HTERT RPE-1 (cell line): ENCODE measurements around the gene FKBP10.
"Not testable (repeated sequence)": the region's sequence is repeated elsewhere in the genome, so short reads cannot be mapped to it uniquely, and the experiment has no call there.

Experiments
- in situ Hi-C: fragments of 300-500 bp; cut with MboI; formaldehyde crosslinking; loops from 4 replicates; pipeline ENCODE4 v1.14.3; 2020; ENCODE audit warnings: low sequenced_read_pairs

FKBP10 gene

DNA sequence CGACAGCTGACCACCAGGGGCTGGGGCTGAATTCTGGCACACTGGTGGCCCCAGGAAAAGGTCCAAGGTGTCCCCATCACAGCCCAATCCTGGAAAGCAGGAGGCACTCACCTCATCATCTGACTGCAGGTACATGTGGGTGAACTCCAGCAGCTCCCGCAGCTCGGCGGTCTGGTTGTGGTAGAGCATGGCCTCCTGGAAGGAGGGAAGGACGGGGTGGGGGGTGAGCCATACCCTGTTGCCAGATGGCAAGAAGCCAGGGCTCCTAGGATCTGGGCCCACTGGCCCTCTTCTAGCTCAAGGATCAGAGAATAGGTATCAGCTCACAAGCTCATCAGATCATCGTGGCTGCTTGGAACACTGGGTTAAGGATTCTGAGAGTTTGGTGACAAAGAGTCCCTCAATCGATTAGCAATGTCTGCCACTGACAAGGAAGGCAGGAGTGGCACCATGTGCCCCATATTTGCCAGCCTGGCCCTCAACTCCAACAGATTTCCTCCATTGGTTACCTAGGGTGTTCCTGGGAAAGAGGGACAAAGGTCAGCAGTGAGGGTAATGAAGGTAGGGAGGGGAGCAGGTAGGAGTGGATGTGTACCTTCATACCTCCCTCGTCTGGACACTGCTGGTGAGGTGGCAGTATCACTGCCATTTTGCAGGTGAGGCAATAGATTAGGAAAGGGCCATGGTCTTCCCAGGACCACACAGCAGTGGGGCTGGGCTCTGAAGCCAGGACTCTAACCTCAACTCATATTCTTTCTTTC is 5.9 kb upstream of the FKBP10 start:
- in situ Hi-C loops, result no loop called here

DNA sequence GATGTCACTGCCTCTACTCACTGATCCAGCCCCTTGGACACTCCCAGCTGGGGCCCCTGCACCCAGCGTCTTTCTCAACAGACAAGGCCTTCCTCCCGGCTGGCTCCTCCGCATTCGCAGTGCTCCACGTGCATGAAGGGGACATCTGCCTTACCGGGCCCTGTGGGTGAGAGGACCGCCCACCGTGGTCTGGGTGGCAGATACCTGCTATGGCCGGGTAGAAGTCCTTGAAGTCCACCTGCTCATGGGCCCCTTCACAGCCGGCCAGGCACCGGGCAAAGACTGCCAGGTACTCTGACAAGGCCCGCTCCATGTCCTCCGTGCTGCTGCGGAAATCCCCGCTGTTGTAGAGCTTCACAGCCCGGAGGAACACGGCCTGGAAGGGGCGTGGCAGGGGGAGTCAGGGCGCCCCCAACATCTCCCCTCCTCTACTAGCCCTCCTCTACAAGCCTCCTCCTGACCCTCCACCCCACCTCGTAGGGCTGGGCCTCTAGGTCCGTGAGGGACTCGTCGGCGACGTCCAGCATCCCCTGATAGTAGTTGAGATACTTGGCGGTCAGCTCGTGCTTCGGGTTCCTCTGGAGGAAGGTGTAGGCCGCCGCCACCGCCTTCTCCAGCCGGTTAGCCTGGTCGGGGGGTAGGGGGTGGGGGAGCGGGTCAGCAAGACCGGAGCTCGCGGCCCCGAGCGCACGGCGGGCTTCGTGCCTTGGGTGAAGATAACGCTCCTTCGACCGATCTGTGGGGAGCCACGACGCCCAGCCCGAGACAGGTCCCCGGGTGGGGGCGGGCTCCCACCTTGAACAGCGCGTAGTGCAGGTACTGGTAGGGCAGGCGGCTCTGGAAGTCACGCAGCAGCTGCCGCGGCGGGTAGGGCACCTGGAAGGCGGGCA is 1.9 kb upstream of the FKBP10 start:
- in situ Hi-C loops, result no loop called here

DNA sequence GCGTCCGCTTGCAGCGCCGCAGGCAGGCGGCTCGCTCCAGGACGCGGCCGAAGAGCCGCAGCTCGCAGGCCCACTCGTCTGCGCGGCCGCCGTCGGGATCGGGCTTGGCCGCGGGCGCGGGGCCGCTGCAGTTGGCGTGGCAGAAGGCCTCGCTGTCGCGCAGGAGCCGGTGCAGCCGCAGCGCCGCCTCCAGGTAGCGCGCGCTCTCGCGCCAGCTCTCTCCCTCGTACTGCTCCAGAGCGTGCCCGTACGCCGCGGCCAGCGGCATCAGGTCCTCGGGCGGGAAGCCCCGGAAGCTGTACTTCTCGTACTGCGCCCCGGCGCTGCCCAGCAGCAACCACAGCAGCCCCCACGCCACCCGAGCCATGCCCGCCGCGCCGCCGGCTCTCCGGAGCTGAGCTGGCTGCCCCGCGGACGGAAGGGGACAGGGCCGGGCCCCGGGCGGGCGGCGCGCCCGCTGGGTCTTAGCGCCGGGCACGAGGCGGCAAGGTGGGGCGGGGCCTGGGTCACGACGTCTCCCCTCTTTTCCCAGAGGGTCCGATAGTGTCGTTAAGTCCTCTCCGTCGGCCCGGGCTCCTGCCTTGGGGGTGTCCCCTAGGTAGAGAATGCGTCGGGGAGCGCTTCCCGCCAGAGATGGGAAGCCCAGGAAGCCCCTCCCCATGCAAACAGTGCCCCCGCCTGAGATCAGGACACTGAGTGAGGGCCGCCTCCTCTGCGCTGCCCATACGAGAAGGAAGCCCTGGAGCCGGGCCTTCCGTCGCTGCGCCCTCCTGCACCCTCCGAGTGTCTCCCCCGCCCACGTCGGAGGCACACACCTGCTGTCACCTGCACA is 1.0 kb upstream of the FKBP10 start, which contains the start of gene P3H4:
Gene P3H4, minus strand, starts transcription at position 401 of the 832 bp plus-strand sequence. Its CDS starts 34 bp downstream, at position 367.
- in situ Hi-C loops, result no loop called here

DNA sequence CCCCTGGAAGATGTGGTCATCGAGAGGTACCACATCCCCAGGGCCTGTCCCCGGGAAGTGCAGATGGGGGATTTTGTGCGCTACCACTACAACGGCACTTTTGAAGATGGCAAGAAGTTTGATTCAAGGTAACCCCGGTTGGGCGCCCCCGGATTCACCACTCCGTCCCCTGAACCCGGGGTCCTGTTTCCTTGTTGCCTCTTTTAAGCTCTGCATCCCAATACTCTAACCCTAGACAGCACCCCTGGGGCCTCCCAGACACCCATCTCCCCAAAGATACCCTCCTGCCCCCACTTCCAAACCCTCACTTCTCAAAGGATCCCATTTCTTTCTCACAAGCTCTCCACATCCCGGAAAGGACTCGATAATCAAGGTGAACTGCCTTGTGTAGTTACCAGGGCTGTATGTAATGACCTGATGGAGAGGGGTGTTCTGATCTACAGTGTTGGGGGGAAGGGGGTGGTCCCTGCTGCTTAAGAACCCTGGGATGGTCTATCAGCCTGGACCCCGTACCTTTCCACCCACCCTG is 412 bp downstream of the FKBP10 start:
- in situ Hi-C loops, result no loop called here

DNA sequence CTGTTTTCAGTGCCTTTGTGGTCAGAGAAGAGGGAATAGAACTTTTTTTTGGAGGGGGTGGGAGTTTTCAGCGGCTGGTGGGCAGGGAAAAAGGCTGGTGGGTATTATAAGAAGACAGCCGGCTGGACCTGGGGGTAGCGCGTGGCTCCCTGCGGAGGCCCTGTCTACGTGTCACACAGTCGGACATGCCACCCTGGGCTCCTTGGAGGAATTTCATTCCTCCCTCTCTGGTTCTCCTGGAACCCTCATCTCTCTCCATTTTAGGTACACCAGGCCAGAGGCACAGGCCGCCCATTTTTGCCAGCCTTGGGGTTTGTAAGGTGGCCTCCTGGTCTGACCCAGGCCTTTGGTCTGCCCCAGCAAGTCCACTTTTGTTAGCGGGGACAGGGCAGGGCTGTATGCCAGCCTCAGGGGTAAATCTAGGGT is 908 bp downstream of the FKBP10 start:
- in situ Hi-C loops, result no loop called here

DNA sequence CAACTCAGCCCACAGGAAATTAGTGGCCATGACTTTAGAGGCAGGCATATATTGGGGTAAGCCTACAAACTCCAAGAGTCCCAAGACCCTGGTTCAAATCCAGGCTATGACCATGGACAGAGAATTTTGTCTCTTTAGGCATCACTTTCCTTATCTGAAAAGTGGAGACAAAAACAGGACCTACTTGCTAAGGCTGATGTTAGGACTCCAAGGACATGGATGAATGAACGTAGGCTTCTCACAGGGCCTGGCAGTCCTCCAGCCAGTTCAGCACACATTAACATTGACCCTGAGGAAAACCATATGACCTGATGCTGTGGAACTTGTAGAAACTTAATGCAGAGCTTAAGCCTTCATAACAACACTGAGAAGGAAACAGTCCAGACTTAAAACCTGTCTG is 1.4 kb downstream of the FKBP10 start:
- in situ Hi-C loops, result no loop called here

DNA sequence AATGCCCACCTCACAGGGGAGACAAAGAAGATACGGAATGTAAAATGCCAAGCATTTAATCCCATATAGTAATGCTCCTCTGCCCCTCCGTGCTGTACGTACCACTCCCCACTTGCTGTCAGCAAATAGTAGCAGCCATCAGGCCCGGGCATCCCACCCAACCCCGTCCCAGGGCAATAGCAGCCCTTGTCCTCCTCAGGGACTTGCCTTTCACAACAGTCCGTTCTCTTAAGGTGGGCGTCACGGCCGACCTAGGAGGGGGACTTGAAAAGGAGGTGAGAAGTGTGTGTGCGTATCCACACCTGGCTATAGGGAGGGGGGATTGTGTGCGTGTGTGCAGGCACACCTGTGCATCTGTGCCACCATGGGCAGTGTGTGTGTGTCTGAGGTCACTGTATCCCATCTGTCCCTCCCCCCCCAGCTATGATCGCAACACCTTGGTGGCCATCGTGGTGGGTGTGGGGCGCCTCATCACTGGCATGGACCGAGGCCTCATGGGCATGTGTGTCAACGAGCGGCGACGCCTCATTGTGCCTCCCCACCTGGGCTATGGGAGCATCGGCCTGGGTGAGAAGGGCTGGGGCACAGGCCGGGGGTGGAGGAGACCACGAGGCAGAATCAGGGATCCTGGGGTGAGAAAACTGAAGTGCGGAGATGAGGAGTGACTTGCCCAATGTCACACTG is 4.0 kb downstream of the FKBP10 start:
- in situ Hi-C loops, result no loop called here

DNA sequence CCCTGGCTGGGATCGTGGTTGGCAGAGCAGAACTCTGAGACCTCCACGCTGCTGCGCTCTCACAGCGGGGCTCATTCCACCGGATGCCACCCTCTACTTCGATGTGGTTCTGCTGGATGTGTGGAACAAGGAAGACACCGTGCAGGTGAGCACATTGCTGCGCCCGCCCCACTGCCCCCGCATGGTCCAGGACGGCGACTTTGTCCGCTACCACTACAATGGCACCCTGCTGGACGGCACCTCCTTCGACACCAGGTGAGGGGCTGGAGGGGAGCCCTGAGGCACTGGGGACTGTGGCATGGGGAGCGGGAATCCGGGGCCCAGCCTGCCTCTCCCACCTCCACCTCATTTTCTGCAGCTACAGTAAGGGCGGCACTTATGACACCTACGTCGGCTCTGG is 5.2 kb downstream of the FKBP10 start:
- in situ Hi-C loops, result no loop called here

DNA sequence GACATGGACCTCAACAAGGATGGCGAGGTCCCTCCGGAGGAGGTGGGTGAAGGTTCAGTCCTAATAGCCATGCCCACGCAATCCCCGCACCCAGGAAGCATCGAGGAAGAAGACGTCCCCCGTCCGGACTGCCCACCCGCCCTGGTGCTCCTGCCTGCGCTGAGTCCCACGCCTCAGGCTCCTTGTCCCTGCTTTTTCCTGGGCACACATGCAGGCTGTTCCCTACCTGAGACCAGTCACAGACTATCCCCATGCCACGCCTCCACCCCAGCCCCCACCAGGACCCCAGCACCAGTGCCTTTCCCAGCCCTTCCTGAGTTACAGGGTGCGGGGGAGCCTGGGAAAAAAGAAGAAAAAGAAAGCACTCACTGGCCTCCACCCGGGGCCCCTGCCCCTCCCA is 9.0 kb downstream of the FKBP10 start:
- in situ Hi-C loops, result no loop called here

DNA sequence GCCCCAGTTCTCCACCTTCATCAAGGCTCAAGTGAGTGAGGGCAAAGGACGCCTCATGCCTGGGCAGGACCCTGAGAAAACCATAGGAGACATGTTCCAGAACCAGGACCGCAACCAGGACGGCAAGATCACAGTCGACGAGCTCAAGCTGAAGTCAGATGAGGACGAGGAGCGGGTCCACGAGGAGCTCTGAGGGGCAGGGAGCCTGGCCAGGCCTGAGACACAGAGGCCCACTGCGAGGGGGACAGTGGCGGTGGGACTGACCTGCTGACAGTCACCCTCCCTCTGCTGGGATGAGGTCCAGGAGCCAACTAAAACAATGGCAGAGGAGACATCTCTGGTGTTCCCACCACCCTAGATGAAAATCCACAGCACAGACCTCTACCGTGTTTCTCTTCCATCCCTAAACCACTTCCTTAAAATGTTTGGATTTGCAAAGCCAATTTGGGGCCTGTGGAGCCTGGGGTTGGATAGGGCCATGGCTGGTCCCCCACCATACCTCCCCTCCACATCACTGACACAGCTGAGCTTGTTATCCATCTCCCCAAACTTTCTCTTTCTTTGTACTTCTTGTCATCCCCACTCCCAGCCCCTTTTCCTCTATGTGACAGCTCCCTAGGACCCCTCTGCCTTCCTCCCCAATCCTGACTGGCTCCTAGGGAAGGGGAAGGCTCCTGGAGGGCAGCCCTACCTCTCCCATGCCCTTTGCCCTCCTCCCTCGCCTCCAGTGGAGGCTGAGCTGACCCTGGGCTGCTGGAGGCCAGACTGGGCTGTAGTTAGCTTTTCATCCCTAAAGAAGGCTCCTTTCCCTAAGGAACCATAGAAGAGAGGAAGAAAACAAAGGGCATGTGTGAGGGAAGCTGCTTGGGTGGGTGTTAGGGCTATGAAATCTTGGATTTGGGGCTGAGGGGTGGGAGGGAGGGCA is 9.7 kb downstream of the FKBP10 start:
- in situ Hi-C loops, result no loop called here

DNA sequence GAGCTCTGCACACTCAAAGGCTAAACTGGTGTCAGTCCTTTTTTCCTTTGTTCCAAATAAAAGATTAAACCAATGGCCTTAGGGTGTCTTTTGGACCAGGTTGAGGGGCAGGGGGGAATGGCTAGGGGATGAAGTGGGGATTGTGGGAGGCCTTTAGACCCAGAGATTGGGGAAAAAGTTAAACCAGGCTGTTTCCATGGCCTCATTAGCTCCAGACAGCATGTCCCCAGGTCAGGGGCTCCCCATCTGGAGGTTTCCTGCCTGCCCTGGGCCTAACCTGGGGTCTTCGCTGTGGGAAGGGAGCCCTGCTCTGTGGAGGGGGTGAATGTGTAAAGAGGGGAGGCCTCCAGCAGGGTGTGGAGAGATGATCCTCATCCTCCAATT is 10.3 kb downstream of the FKBP10 start:
- in situ Hi-C loops, result no loop called here

DNA sequence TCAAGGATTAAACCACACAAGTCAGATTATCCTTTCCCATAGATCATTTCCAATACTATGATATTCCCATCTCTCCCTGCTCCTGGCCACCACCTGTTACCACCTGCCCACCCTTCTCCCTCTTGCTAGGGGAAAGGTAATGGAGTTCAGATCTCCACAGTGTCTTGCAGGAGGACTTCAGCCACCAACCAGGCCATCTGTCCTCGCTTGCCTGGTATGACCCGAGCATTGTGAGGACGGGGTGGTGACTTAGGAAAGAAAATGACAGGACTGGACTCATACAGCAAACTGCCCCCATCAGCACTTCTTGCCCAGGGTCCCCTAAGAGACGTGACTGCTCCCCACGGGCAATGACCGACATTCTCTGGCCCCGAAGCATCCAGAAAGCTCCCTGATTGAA is 10.8 kb downstream of the FKBP10 start:
- in situ Hi-C loops, result no loop called here

DNA sequence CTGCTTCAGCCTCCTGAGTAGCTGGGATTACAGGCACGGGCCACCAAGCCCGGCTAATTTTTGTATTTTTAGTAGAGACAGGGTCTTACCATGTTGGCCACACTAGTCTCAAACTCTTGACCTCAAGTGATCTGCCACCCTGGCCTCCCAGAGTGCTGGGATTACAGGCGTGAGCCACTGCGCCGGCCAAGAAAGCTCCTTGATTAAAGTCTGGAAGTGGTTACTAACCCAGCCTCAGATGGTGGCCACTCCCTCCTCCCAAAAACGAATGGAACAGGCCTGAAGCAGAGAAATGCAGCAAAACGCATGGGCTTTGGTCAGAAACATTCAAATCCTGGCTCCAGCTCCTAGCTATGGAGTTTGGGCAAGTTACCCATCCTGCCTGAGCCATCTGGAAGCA is 11.3 kb downstream of the FKBP10 start:
- in situ Hi-C loops, result no loop called here

DNA sequence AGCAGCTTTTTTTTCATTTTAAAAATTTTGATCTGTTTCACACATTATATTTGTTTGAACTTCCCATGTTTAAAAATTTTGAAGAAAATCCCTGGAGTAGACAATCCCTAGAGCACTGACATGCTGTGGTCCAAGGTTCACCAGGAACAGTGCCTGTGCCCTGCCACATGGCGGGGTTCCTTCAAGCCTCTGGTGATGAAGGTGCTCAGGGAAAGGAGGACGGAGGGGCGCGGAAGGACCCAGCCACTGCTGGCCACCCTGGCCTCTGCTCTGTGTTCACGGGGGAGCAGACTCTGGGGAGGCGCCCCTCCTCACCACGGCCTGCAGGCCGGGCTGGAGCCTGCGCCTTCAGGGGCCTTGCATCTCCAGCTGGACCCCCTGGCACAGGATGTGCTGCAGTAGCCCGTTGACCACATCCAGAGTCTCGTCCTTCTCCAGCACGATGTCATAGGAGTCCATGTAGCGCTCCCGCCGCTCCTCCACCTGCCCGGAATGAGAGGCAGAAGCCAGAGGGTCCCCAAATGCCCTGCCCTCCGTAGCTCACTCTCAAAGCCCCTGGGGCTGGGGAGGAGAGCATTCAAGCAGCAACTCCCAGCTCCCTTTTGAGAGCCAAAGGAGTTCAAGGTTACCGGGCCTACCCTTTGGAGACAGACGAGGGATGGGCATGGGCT is 12.5 kb downstream of the FKBP10 start:
- in situ Hi-C loops, result no loop called here

DNA sequence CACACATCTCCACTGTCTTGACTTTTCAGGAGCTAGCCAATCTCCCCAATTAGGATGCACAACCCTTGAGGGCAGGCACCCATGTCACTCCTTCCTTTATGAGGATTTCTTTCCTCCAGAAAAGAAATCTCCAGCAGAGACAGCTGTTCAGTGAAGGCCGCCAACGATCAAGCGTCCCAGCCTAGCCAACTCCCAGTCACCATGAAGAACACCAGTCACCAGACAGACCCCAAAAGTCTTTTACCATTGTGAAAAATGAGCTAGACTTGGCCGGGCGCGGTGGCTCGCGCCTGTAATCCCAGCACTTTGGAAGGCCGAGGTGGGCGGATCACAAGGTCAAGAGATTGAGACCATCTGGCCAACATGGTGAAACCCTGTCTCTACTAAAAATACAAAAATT is 17.2 kb downstream of the FKBP10 start:
- in situ Hi-C loops, result not testable (repeated sequence)

DNA sequence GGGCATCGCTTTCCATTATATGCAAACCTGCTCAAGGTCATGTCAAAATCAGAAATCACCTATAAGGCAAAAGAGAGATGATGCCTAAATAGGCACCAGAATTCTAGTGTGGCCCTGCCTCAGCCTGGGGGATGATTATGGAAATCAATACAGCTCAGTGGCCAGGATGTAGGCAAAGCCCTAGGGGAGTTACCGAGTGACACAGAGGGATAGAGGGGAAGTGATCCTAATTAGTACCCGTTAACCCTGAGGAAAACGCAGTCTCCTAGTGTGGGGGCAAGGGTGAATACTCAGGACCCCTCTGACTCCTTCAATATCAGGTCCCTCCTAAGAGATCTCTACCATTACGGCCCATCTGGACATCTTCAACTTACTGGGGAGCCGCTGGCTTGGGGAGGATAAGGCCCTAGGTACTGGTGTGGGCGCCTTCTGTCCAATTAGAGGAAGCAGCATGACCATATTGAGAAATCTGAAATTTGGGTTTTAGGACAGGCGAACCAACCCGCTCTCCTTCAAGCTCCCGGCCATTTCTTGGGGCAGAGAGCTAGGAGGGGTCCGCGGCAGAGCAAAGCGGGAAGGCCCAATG is 22.5 kb downstream of the FKBP10 start:
- in situ Hi-C loops, result no loop called here

DNA sequence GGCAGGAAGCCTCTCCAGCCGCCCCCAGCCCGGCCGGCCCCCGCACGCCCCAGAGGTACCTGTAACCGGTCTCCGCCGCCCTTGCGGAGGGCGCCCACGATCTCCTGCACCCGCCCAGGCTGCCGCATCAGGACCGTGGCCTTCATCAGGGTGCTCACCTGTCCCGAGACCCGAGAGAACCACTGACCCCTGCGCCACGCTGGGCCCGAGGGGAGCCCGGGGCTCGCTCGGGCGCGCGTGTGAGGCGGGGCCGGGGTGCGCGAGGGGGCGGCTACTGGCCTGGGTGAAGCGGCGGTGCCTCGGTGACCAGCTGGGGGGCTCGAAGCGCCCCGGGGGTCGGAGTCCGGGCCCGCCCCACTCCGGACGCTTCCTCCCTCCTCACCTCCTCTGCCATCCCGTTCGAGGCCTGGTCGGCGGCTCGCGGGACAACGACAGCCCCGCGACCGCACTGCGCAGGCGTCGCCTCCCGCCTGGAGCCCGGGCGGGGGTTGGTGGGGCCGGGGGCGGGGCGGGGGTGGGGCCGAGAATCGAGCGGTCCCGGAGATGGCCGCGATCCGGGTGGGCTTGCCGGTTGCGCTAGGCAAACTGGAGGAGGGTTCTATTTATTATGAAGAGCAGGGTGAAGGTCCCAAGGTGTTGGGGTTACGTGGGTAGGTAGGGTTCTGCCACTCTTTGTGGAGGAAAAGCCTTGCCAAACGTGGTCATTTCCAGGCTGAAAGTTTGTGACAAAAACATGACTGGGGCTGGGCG is 23.2 kb downstream of the FKBP10 start, which contains the start of gene NT5C3B:
Gene NT5C3B, minus strand, starts transcription at position 433 of the 750 bp plus-strand sequence. Its CDS starts 39 bp downstream, at position 394.
- in situ Hi-C loops, result no loop called here
